SHP77 treated with DMSO at 0.1 percent for 48 hours (cell line): Measurements from ENCODE around the gene CDH23.

Source experiments
- DNase-seq: peaks from one replicate; lab custom pipeline; 2025; lab: John Stamatoyannopoulos, UW

CDH23 gene

DNA sequence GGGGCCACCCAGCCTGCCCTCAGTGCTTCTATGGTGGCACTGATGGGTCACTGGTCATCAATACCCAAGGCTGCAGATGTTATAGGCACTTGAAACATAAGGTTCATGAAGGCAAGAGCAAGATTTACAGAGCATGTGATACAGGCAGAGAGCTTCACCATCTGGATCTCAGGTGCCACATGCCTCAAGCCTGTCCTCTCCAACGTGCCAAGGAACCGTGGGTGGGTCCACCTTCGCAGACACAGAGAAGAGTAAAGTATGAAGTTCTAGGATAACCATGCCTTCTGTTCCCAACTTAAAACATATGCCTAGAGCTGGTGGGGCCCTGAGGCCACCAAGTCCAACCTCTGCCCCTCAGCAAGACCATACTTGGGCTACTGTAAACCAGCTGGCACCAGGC, 26.7 kb upstream of the CDH23 start:
- DNase-seq = no peak

DNA sequence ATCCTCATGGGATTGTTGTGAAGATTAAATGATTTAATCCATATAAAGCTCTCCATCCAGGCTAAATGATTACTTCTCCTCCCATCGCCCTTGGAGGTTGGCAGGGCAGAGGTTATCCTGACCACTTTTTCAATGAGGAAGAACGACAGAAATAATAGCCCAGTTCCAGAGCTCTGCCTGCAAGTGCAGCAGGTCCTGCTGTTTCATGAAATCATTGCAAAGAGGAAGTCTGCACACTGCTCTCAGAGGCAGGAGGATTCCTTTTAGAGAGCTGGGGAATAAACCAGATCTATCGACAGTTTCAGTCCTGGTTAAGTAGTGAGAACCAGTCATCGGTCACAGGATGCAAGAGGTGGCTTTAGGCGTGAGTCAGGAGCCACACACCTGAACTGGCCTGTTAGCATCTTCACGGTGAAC, 25.0 kb upstream of the CDH23 start:
- DNase-seq = no peak

DNA sequence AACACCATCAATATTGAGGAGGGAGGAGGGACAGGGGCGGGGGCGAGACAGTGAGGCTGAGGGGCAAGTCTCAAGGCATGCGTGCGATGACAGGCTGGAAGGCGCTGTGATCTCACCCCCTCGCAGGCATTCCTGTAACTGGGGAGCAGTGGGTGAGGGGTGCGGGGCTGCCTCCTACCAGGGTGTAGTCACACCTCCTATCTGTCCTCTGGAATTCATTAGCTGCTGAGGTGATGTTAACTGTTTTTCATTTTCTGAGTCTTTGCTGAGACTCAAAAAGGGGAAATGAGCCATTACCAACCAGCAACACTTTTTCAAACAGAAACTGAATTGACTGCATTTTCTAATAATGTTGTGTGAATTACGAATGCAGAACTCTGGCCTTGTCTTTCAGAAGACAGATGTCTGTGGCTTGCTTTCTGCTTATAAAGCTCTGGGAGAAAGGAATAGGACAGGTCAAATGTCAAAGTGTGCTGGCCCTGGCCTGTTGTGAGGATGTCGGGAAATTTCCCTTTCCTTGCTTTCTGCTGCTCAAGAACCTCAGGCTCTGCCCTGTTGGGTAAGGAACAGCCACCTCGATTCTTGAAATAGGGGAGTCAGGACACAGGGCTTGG, 23.7 kb upstream of the CDH23 start:
- DNase-seq = no peak

DNA sequence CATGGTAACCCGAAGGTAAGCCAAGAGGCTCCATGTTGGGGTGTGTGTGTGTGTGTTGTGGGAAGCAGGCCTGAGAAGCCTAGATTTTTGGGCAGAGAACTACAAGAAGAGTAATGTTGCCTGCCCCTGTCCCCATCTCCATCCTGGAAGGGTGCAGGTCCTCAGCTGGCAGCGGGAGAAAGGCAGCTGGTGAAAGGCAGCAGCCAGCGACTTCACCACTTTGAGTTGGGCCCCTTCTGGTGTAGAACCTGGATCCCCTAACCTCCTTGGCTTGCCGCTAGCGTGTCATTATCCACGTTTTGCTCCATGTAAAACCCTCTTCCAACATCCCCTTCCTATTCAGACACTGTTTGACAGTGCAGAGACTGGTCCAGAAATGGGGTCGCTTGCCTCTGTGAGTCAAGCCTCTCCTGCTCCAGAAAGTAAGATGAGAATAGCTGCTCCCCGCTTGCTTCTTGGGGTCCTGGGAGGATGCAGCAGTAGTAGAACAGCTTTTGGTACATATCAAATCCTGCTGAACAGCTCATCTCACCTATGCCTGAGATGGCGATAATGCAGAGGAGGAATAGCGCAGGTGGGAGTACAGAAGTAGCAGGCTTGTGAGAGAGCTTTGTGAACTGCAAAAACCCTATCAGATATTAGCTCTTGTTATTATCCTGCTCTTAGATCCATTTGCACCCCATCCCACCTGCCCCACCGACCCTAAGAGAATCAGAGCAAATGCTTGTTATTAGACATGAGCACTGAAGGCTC, 22.1 kb upstream of the CDH23 start:
- no peak for DNase-seq

DNA sequence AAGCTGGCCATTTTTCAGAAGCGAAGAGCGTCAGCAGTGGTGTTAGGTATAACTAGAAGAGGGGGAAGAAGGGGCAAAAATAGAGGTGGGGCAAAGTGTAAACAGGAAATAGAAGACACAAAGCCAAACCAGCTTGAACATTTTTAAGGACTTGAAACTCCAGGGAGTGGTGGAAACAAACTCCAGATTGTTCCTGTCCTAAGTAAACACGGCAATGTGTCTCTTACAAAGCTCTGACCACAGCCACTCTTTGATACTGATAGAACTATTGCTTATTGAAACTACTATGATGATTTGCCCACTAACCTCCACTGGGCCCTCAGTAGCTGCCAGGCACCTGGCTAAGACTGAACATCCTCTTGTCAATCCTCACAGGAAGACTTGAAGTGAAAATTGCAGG, 20.8 kb upstream of the CDH23 start:
- DNase-seq = no peak

DNA sequence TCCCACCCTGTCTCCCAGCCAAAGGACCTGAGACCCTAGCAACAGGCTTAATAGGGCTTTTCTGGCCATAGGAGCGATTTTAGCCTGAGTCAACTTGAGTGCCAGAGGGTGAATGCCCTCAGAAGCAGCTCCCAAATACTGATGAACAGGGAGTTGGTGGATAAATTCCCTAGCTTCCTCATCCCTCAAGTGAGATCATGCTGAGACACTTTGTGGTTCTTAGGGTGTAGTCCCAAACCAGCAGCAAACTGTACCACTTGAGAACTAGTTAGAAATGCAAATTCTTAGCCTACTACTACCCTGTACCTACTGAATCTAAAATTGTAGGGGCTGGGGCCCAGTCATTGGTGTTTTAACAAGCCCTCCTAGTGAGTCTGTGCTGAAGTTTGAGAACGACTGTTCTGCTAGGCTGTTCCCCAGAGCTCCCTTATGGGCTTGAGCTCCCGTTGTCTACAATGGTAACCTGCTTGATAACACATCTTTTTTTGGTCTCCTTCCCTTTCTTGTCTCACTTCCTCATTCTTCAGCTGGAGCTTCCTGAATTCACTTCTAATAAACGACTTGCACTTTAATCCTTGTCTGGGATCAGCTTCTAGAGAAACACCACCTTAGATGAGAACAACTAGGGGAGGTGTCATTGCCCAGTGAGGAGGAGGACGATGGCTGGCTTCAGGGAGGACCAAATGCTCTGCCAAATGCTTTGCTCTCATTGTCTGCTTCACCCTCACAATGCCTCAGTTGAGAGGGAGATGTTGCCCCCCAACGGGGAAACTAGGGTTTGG, 18.2 kb upstream of the CDH23 start:
- no peak for DNase-seq

DNA sequence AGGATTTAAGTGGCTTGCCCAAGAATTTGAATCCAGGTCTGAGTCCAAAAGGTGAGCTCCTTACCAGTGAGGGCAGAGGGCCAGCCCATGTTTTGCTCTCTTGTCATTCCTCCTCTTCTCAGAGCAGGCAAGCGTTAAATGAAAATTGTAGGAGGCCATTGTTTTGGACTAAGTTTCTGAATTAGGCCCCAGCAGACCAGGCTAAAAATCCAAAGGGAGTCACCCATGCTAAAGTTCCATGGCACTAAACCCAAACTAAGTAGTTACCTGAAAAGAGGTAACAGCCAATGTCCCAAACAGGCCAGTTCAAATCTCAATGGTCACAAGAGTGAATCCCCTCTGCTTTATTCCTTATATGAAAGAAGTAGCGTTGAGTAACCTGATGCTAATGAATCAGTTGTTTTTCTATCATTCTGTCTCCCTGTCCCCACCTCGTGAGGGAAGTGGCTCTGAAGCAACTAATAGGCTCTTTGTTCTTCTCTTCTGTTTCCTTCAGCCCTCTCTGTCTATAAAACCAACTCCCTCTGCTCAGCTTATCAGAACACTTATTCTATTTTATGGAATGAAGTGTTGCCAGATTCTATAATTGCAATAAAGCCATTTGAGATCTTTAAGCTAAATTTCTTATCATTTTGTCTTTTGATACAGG, 17.5 kb upstream of the CDH23 start:
- no peak for DNase-seq

DNA sequence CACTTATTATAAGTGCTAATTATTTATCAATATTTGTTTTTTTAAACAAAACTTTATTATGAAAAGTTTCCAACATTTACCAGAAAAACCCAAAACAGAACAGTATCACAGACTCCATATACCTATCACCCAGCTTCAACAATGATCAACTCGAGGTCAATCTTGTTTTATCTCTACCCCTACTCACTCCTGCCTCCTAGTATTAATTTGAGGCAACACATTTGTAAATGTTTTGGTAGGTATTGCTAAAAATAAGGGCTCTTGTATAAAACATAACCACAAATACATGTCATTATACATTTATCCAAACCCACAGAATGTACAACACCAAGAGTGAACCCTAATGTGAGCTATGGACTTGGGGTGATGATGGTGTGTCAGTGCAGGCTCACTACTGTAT, 15.9 kb upstream of the CDH23 start:
- DNase-seq = no peak

DNA sequence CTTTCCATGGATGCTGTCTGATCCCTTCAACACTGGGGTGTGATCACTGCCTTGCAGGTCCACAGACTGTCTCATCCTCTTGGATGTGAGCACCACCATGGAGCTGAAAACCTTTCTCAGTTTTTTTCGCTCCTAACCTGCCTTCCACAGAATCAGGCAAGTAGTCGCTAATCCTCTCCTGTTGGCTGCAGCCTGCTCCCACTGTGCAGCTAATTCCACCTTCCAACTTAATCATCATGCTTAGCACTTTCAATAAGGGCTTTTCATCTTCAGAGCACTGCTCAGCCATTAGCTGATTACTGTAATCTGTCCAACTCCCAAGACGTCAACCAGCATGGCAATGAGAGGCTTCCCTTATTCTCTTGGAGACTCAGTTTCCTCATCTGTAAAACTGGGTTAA, 15.1 kb upstream of the CDH23 start:
- no peak for DNase-seq

DNA sequence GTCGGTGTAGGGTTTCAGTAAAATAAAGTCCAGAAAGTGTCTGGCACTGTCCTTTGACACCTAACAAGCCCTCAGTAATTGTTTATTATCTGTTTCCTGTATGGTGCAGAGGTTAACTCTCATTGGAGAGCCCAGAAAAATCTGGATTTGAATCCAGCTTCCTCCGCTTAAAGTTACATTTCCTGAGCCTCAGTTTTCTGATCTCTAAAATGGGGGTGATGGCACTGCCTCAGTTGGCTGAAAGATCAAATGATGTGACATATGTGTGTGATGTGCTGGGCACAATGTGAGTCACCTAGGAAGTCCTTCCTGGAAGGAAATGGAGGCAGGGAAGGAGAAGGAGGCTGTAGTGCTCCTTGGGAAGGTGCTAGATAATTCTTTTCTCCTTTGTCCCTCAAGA, 14.7 kb upstream of the CDH23 start:
- DNase-seq = no peak

DNA sequence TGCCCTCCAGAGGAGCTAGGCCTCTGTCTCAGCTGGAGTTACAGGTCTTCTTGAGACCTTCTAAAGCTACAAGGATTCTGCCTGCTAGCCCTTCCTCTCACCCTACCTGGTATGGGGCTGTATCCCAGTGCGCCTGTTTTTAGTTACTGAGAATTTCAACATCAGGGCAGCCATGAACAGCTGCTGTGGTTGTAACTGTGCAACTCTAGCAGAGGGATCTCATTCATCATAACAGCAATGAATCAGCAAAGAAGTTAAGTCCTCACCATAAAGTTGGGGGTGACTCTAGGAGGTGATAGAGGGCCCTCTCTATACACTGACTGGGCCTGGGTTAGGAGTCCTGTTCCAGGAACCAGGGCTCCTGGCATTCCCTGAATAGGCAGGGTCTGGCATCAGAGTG, 14.0 kb upstream of the CDH23 start:
- no peak for DNase-seq

DNA sequence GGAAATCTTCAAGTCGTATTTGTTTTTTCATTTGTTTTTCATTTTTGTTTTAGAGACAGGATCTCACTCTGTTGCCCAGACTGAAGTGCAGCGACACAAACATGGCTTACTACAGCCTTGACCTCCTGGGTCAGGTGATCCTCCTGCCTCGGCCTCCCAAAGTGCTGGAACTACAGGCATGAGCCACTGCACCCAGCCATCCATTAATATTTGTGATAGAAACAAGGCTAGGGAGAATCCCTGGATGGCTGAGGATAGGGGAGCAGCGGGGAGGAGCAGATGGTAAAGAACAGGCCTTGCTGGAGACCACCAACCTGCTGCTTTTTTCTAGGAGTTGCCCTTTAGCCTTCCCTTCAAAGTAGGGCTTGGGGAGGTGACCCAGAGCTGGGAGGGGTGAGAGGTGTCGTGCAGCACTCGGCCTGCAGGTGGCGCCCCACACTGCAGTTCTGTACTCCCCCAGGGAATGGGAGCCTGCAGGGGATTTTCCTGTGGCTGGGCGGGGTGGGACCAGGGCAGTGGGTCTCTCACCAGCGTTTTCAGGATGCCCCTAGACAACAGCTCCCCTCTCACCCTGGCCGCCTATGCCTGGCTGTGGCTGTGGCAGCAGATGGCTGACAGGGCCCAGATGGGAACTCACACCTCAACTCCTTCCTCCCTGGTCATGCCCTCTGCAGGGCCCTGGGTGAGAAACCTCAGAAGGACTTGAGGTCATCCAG, 12.6 kb upstream of the CDH23 start:
- DNase-seq = no peak

DNA sequence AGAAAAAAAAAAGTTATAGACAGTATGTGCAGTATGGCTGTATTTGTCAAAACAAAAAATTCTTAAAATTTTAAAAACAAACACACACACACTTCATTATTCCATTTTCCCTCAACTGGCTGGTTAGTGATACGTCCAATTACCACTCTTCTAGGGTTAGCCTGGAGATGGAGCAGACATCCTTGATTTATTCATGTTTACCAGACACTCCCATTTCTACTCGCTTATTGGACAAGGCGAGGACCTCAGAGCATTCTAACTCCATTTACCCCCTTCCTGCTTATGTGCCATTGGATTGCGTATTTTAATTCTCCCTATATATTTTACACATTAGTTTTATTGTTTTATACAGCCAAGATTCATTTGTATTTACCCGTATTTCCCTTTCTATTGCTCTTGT, 8.5 kb upstream of the CDH23 start:
- DNase-seq = no peak

DNA sequence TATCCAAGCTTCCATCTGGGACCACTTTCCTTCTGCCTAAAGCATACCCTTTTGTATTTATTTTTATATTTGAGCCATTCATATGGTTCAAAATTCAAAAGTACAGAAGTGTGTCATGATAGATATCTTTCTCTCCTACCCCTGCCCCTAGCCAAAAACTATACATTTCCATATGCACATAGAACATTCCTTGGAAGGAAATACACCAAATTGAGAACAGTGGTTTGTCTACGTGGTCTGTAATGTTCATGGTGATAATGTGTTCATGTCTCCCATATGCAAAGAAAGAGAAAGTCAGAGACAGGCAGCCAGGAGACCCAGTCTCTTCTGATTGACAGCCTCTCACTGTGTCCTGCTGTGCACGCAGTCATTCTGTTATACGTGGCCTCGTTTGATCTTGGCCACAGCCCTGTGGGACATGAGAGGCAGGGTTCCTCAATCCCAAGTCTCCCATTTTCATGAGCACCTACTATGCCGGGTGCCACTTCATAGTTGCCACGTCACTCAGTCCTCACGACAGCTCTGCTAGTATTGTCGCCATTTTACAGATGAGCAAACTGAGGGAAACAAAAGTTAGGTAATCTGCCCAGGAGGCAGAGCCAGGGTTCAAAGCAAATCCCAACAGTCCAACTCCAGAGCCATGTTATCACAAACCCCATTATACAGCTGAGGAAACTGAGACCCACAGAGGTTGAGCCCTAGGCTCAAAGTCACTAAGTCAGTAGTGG, 8.0 kb upstream of the CDH23 start:
- DNase-seq = no peak

DNA sequence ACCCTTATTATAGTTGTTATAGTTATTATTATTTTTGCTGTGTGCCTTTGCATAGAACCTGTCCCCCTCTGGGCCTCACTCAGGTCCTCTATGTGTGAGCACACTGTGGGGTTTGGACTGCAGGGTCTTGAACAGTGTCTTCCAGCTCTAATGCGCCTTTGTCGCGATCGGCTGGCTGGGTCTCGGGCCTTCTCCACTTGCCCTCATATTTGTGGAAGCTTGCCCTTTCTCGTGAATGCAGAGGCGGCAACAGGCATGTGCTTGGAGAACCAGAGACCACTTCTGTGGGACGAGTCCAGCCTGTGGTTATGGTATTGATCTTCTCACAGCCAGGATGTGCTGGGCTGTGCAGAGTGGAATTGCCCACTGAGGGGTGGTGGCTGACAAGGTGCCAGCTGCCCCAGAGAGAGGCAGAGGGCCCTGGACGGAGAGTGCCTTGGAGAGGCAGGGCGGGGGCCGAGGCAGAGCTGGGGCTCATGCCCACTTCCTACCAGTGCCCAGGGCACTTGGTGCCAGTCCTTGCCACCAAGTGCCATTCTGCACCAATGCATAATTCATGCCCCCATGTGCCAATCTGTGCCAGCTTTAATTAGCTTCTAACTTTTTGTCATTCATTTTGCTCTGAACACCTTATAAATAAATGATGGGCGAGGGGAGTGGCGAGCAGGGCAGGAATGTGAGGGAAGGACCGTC, 6.8 kb upstream of the CDH23 start:
- DNase-seq = no peak

DNA sequence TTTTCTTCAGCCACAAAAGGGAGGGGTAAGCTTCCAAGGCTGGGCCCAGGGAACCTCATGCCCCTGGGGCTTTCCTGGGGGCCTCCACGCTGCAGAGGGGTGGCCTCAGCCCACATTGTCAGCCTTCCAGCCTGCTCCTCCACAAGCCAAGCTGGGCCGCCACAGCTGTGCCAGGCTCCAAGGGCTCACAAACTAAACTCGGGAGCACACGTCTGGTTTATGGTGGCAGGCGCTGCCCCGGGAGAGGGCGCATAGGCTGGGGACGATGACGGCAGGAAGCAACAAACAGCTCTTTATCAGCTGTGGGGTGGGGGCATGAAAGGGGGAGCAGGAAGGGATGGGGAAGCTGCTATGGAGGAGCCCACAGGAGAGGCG, 6.3 kb upstream of the CDH23 start:
- DNase-seq = no peak

DNA sequence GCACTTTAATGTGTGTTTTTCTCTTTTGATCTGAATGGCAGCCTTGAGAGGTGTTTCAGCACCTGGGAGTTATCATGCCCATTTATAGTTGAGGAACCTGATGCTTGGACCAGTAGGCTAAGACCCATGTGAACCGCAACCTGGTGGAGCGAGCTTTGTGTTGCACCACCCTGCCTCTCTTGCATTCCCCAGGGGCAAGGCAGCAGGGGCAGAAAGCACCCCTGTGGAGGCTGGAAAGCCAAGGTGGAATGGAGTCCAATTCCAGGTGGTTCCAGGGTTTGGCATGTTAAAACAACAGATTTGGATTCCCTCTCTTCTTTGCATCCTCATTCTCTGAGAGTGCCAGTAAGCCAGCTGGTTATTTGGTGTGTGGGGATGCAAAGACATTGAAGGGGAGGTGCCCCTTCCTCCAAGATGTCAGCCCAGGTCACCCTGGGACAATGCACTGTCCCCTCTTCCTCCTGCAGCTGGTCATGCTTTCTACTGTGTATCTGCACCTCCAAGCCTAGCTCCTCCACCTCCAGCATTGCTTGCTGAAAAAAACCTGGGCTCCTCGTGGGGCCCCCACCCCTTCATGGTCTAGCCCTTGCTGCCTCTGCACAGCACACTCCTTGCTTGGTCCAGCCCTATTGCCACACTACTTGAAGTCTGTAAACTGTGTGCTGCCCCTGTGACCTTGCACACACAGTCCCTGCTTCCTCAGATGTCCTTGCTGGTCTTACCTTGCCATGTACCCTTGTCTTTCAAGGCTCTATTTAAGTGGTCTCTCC, 5.6 kb upstream of the CDH23 start:
- DNase-seq = no peak

DNA sequence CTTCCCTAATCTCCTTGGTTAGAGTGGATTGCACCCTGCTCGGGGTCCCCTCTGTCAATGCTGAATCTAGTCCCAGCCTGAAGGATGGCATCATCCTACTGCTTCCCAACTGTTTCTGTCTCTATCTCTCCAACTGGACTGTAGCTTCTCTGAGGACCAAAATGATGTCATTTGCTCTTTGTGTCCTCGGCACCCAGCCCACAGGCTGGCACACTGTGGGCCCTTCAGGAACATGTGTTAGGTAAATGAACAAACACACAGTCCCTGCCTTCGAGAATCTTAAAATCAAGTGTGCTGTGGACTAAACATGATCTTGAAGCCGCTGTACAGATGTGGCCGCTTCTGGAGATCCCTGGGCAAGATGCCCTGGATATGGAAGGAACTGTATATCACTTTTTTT, 5.0 kb upstream of the CDH23 start:
- DNase-seq = no peak

DNA sequence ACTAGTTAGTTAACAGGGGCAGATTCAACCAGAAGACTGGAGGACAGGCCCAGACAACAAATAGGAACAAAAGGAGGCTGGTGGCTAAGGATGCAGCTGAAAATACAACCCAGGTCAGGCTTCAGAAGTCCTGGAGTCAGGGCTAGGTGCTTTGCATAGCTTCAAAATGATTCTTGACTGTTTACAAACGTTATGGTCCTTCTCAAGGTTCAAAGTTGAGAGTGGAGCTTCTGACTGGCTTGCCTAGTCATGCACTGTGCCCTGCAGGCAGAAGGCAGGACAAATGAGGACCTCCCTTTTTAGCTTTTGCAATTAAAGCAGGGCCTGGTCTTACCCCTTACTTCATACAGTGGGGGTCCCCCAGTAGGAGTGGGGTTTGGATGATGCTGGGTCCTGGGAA, 4.4 kb upstream of the CDH23 start:
- no peak for DNase-seq
